DND-41 (cell line): Measurements from ENCODE around the gene CDH12.

Source experiments
- ATAC-seq: fragments of 200-7000 bp; cut with Tn5 transposase; 3 replicates; pipeline ENCODE4 v1.9.1; 2021; ENCODE audit warnings: low read depth; ENCODE audit not compliant: insufficient read depth
- DNase-seq: peaks from one replicate; pipeline ENCODE4 v3.0.0-alpha.2; 2020
- H2AFZ ChIP-seq: 2 replicates; pipeline ENCODE4 v1.6.0; 2012; ENCODE audit warnings: low read depth, low read length
- H3K27ac ChIP-seq: 2 replicates; pipeline ENCODE4 v1.5.1; 2012; ENCODE audit warnings: low read length, inconsistent platforms
- H3K27me3 ChIP-seq: fragments of 200-600 bp; sonication (generic); 2 replicates; pipeline ENCODE4 v1.6.0; 2012; ENCODE audit warnings: low read length, mild to moderate bottlenecking, inconsistent platforms; ENCODE audit not compliant: insufficient read depth, poor library complexity
- H3K36me3 ChIP-seq: 2 replicates; pipeline ENCODE4 v1.5.1; 2012; ENCODE audit warnings: low read length, inconsistent platforms; ENCODE audit not compliant: insufficient read depth
- H3K4me1 ChIP-seq: 2 replicates; pipeline ENCODE4 v1.5.1; 2012; ENCODE audit warnings: mild to moderate bottlenecking, low read length; ENCODE audit not compliant: insufficient read depth
- H3K4me2 ChIP-seq: 2 replicates; pipeline ENCODE4 v1.6.0; 2012; ENCODE audit warnings: mild to moderate bottlenecking, moderate library complexity, low read length, inconsistent platforms; ENCODE audit not compliant: insufficient read depth
- H3K4me3 ChIP-seq, 2 experiments: fragments of 200-600 bp in 1 of 2; shearing (Covaris generic) in 1 of 2; 2 replicates each; pipeline ENCODE4 v1.5.1; 2012 to 2016; ENCODE audit warnings: inconsistent platforms in 2 of 2, low read length in 2 of 2, mild to moderate bottlenecking in 2 of 2, low read depth in 1 of 2, moderate library complexity in 1 of 2
- H3K79me2 ChIP-seq: 2 replicates; pipeline ENCODE4 v1.6.0; 2012; ENCODE audit warnings: low read length, inconsistent platforms; ENCODE audit not compliant: insufficient read depth
- H3K9ac ChIP-seq: 2 replicates; pipeline ENCODE4 v1.6.0; 2012; ENCODE audit warnings: low read depth, mild to moderate bottlenecking, inconsistent platforms, low read length, moderate library complexity
- H3K9me3 ChIP-seq: 2 replicates; pipeline ENCODE4 v1.5.1; 2012; ENCODE audit warnings: low read length, moderate library complexity, mild to moderate bottlenecking, inconsistent platforms; ENCODE audit not compliant: insufficient read depth, severe bottlenecking
- H4K20me1 ChIP-seq: 2 replicates; pipeline ENCODE4 v1.6.0; 2012; ENCODE audit warnings: low read length; ENCODE audit not compliant: insufficient read depth
- CTCF ChIP-seq: IDR thresholded peaks from 2 replicates; pipeline ENCODE4 v1.5.1; 2012; ENCODE audit warnings: borderline replicate concordance, low read length, moderate library complexity, mild to moderate bottlenecking; ENCODE audit not compliant: poor library complexity, severe bottlenecking; ENCODE audit errors: extremely low read depth
- EZH2 ChIP-seq: IDR thresholded peaks from 3 replicates; pipeline ENCODE4 v1.6.1; 2012; ENCODE audit warnings: borderline replicate concordance, low read depth, mild to moderate bottlenecking, moderate library complexity, low read length, inconsistent platforms; ENCODE audit not compliant: severe bottlenecking

CDH12 gene

GRCh38 chr5:22473886-22474285, 379.3 kb downstream of the CDH12 start:
- DNase-seq (no peak), ATAC-seq (no peak)
- TF ChIP-seq CTCF (no peak), EZH2 (no peak)
- Histone ChIP-seq H4K20me1 (no peaks in the 10 kb centered on the region), H3K9ac (no peak overlapping the region), H3K4me2 (no peak overlapping the region), H2AFZ (no peak overlapping the region), H3K27ac (no peak overlapping the region), H3K27me3 (no peaks in the 10 kb centered on the region), H3K36me3 (no peaks in the 10 kb centered on the region), H3K79me2 (no peaks in the 10 kb centered on the region), H3K4me3 (no peak overlapping the region), H3K4me1 (no peaks in the 10 kb centered on the region), H3K9me3 (no peaks in the 10 kb centered on the region)

GRCh38 chr5:22471154-22471553, 382.0 kb downstream of the CDH12 start:
- H3K9ac ChIP-seq = no peak overlapping the region
- H3K9me3 ChIP-seq = no peaks in the 10 kb centered on the region
- H3K79me2 ChIP-seq = no peaks in the 10 kb centered on the region
- TF ChIP-seq CTCF (no peak), EZH2 (no peak)
- no peak overlapping the region for H3K4me3 ChIP-seq
- H3K27me3 ChIP-seq = no peaks in the 10 kb centered on the region
- no peak overlapping the region for H2AFZ ChIP-seq
- no peak for ATAC-seq
- H4K20me1 ChIP-seq = no peaks in the 10 kb centered on the region
- H3K27ac ChIP-seq = no peak overlapping the region
- H3K36me3 ChIP-seq = no peaks in the 10 kb centered on the region
- H3K4me2 ChIP-seq = no peak overlapping the region
- no peak for DNase-seq
- H3K4me1 ChIP-seq = no peaks in the 10 kb centered on the region

DNA sequence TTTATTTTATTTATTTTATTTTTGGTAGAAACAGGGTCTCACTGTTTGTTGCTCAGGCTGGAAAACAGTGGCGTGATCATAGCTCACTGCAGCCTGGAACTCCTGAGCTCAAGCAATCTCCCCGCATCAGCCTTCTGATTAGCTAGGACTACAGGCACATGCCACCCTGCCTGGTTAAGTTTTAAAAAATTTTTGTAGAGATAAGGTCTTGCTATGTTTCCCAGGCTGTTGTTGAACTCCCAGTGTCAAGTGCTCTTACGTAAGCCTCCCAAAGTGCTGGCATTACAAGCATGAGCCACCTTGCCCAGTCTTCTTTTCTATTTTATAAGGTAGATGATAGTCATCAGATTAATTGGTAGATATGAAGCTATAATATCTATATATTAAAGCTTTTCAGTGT, 382.7 kb downstream of the CDH12 start:
- no peak for TF ChIP-seq CTCF
- no peak for TF ChIP-seq EZH2
- no peaks in the 10 kb centered on the region for H3K4me1 ChIP-seq

DNA sequence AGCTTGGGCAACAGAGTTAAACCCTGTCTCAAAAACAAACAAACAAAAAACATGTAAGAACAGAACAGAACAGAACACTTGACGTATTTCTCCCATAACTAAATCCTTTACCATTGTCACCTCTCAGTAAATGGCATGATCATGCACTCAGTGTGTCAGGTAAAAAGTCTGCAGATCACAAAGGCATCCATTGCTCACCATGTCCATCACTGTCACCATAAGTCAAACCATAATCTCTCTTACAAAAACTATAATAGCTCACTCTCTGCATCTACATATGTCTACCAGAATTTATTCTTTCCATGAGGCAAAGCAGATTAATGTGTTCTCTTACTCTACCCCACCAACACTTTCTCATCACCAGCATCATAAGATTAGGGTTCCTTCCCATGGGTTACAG, 387.5 kb downstream of the CDH12 start:
- H2AFZ ChIP-seq = no peak overlapping the region
- H3K9me3 ChIP-seq = no peaks in the 10 kb centered on the region
- H3K9ac ChIP-seq = no peak overlapping the region
- no peaks in the 10 kb centered on the region for H3K79me2 ChIP-seq
- H4K20me1 ChIP-seq = no peaks in the 10 kb centered on the region
- ATAC-seq (no peak), DNase-seq (no peak)
- no peak for TF ChIP-seq EZH2
- no peak for TF ChIP-seq CTCF
- no peak overlapping the region for H3K4me3 ChIP-seq
- H3K36me3 ChIP-seq = no peaks in the 10 kb centered on the region
- no peak overlapping the region for H3K27ac ChIP-seq
- H3K4me1 ChIP-seq = no peaks in the 10 kb centered on the region
- no peaks in the 10 kb centered on the region for H3K27me3 ChIP-seq
- no peak overlapping the region for H3K4me2 ChIP-seq

More for the DNA sequence above, 382.7 kb downstream of the CDH12 start:
- no peaks in the 10 kb centered on the region for H3K79me2 ChIP-seq
- H3K9ac ChIP-seq = no peak overlapping the region
- no peak overlapping the region for H3K4me3 ChIP-seq
- no peaks in the 10 kb centered on the region for H3K9me3 ChIP-seq
- DNase-seq (no peak), ATAC-seq (no peak)
- H2AFZ ChIP-seq = no peak overlapping the region
- H3K4me2 ChIP-seq = no peak overlapping the region
- no peaks in the 10 kb centered on the region for H3K27me3 ChIP-seq
- H4K20me1 ChIP-seq = no peaks in the 10 kb centered on the region
- H3K27ac ChIP-seq = no peak overlapping the region
- no peaks in the 10 kb centered on the region for H3K36me3 ChIP-seq
